Karpas-422 (cell line): Measurements from ENCODE around the gene ZDHHC9. TPM values are rescaled to one million over a fixed set of nuclear protein-coding genes. Genes with fewer than 3 reads are reported as not detected.

Source experiments
- DNase-seq: peaks from one replicate; pipeline ENCODE4 v3.0.0-alpha.2; 2015
- H2AFZ ChIP-seq: fragments of 200-600 bp; sonication (generic); 2 replicates; pipeline ENCODE4 v1.6.1; 2014; ENCODE audit warnings: antibody characterized with exemption, low read length, mixed read lengths
- H3K27ac ChIP-seq: fragments of 200-600 bp; sonication (generic); 2 replicates; pipeline ENCODE4 v1.5.1; 2014; ENCODE audit warnings: mild to moderate bottlenecking, low read length, moderate library complexity
- H3K27me3 ChIP-seq: fragments of 200-600 bp; sonication (generic); 2 replicates; pipeline ENCODE4 v1.6.1; 2014; ENCODE audit warnings: low read length, mixed read lengths
- H3K36me3 ChIP-seq: fragments of 200-600 bp; sonication (generic); 2 replicates; pipeline ENCODE4 v1.6.1; 2014; ENCODE audit warnings: low read length, mixed read lengths; ENCODE audit not compliant: insufficient read depth
- H3K4me1 ChIP-seq: fragments of 200-600 bp; sonication (generic); 2 replicates; pipeline ENCODE4 v1.6.1; 2014; ENCODE audit warnings: mild to moderate bottlenecking, low read length, mixed read lengths
- H3K4me2 ChIP-seq: fragments of 200-600 bp; sonication (generic); 2 replicates; pipeline ENCODE4 v1.6.1; 2014; ENCODE audit warnings: low read length, low read depth, mild to moderate bottlenecking; ENCODE audit not compliant: poor library complexity, severe bottlenecking
- H3K4me3 ChIP-seq: fragments of 200-600 bp; sonication (generic); 2 replicates; pipeline ENCODE4 v1.5.1; 2014; ENCODE audit warnings: mild to moderate bottlenecking, antibody characterized with exemption, low read length, mixed read lengths
- H3K79me2 ChIP-seq: fragments of 200-600 bp; sonication (generic); 2 replicates; pipeline ENCODE4 v1.6.1; 2014; ENCODE audit warnings: mild to moderate bottlenecking, low read length, mixed read lengths
- H3K9ac ChIP-seq: fragments of 200-600 bp; sonication (generic); 2 replicates; pipeline ENCODE4 v1.6.0; 2014; ENCODE audit warnings: low read length
- H3K9me2 ChIP-seq: fragments of 200-600 bp; sonication (generic), shearing (Covaris generic); replicated peaks from 2 replicates; pipeline ENCODE4 v1.6.0; 2014; ENCODE audit warnings: mild to moderate bottlenecking, low read length, moderate library complexity; ENCODE audit not compliant: insufficient read depth
- H3K9me3 ChIP-seq: fragments of 300-700, 200-600 bp; sonication (generic); 2 replicates; pipeline ENCODE4 v1.6.1; 2014; ENCODE audit warnings: low read length, mixed read lengths
- H4K20me1 ChIP-seq: fragments of 200-600 bp; sonication (generic); 2 replicates; pipeline ENCODE4 v1.6.1; 2014; ENCODE audit warnings: mild to moderate bottlenecking, antibody characterized with exemption, low read length, low read depth; ENCODE audit not compliant: insufficient read depth
- total RNA-seq: library from RNA; depleted of rRNA; stranded (reverse); fragments of >200 nt; shearing (Covaris generic); gene quantifications from 2 replicates; pipeline ENCODE4 v1.2.3, GENCODE V29; 2014; ENCODE audit warnings: low replicate concordance

ZDHHC9 gene
- total RNA-seq, 1 experiment from 2014 or later = 18.4 TPM

DNA sequence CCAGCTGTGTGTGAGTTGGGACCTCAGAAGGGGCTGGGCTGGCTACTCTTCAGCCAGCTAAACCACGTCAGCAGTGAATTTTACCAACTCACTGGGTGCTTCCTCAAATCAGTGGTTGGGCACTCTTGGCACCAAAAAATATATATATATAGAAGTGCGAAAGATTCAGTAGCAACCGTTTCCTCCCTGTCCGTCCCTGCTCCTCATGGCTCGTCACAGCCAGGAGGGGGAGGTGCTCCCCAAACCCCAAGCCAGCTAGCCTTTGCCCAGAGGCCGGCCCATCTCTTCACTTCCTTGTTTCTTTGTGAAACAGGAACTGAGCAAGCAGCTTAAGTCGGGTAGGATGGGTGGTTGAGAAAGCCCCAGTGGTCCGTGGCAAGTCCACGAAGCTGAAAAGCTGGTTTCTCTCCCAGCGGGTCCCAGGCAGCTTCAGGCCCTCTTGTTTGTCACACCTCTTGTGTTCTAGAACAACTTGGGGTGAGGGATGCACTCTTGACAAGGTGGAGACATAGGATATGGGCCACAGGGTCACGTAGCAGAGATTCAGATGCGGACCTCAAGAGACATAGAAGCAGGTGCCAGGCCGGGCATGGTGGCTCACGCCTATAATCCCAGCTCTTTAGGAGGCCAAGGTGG lies 70.8 kb downstream of the ZDHHC9 start:
- H3K36me3 ChIP-seq = no peaks in the 10 kb centered on the region
- peak; percentile 93 for DNase-seq
- H3K9ac ChIP-seq = peak overlapping the region; percentile 55
- no peaks in the 10 kb centered on the region for H3K27me3 ChIP-seq
- H3K4me2 ChIP-seq = peak overlapping the region; percentile 58
- H3K9me3 ChIP-seq = no peaks in the 10 kb centered on the region
- no peak overlapping the region for H2AFZ ChIP-seq
- H3K27ac ChIP-seq = peak overlapping the region; percentile 90
- no peaks in the 10 kb centered on the region for H4K20me1 ChIP-seq
- peaks cover 60% of the 10 kb centered on the region for H3K4me1 ChIP-seq
- H3K79me2 ChIP-seq = no peaks in the 10 kb centered on the region
- no peaks in the 10 kb centered on the region for H3K9me2 ChIP-seq
- H3K4me3 ChIP-seq = no peak overlapping the region

DNA sequence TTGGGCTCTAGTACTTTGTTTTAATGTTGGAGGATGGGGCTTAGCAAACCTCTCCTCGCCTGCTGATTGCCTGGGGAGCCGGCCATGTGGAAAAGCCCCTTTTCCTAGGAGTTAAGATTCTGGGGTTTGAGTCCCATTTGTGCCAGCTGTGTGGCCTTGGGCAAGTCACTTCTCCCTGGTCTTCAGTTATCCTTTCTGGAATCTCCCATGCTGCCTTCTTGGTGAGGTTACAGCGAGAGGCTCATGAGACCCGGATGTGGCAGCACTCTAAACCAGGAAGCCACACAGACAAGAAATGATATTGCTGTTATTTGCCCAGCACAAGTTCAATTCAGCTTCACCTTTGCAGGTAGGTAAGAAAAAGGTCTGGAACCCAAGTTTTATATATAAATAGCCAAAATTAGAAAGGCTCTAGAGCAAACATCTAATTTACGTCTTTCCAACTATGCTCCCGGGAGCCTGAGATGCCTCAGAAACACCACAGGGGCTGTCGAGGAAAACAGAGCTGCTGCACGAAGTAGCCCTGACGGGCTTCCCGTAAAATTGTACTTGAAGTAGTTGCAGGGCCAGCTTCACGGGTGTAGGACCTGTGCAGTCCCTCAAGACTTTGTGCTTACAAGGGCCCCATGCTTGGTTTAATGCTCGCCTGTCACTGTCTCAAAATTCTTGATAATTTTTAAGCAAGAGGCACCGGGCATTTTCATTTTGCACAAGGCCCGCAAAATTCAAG lies 72.3 kb downstream of the ZDHHC9 start:
- no peak overlapping the region for H3K9ac ChIP-seq
- no peaks in the 10 kb centered on the region for H3K79me2 ChIP-seq
- no peak overlapping the region for H2AFZ ChIP-seq
- H4K20me1 ChIP-seq = no peaks in the 10 kb centered on the region
- no peaks in the 10 kb centered on the region for H3K27me3 ChIP-seq
- H3K36me3 ChIP-seq = no peaks in the 10 kb centered on the region
- H3K27ac ChIP-seq = no peak overlapping the region; the same call in 1 of the 2 replicates
- H3K9me2 ChIP-seq = no peaks in the 10 kb centered on the region
- DNase-seq = no peak
- peaks cover 45% of the 10 kb centered on the region for H3K4me1 ChIP-seq
- no peak overlapping the region for H3K4me2 ChIP-seq
- no peak overlapping the region for H3K4me3 ChIP-seq
- H3K9me3 ChIP-seq = no peaks in the 10 kb centered on the region

DNA sequence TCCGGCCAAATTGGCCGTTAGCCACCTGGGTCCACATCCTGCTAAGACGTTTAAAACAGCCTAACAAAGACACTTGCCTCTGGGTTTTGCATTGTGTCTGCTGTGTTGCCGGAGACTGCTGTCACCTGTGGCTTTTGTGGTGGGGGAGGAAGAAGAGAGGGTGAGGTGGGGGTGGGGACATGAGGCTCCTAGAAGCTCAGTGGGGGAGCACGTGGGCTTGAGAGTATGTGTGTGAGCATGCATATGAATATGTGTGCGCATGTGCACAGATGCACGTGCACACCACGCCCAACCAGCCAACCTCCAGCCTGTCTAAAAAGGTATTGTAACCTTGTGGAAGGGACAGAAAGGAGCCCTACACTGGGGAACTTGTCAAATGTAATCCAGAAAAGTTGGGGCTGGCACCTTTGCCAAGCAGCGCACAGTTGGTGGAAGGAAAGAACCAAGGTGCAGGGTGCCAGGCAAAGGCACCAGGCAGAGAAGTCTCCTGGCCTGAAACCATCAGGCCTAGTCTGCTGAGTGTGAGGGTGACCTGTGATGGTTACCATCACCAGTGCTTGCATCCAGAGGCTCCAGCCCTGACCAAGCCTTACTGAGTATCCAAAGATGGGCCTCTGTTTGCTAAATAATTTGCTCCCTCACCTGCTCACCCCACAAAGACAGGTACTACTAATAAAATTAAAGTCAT lies 74.1 kb downstream of the ZDHHC9 start:
- H3K27ac ChIP-seq = peak overlapping the region; percentile 78
- H3K4me1 ChIP-seq = peaks cover 44% of the 10 kb centered on the region
- H4K20me1 ChIP-seq = no peaks in the 10 kb centered on the region
- no peaks in the 10 kb centered on the region for H3K36me3 ChIP-seq
- no peaks in the 10 kb centered on the region for H3K79me2 ChIP-seq
- H3K4me3 ChIP-seq = peak overlapping the region; percentile 33; the same call in 1 of the 2 replicates
- H3K9me2 ChIP-seq = no peaks in the 10 kb centered on the region
- H2AFZ ChIP-seq = peak overlapping the region; percentile 44; the same call in 1 of the 2 replicates
- H3K4me2 ChIP-seq = peak overlapping the region; percentile 20
- H3K9me3 ChIP-seq = no peaks in the 10 kb centered on the region
- DNase-seq = peak; percentile 82
- peak overlapping the region; percentile 36 for H3K9ac ChIP-seq
- H3K27me3 ChIP-seq = no peaks in the 10 kb centered on the region

DNA sequence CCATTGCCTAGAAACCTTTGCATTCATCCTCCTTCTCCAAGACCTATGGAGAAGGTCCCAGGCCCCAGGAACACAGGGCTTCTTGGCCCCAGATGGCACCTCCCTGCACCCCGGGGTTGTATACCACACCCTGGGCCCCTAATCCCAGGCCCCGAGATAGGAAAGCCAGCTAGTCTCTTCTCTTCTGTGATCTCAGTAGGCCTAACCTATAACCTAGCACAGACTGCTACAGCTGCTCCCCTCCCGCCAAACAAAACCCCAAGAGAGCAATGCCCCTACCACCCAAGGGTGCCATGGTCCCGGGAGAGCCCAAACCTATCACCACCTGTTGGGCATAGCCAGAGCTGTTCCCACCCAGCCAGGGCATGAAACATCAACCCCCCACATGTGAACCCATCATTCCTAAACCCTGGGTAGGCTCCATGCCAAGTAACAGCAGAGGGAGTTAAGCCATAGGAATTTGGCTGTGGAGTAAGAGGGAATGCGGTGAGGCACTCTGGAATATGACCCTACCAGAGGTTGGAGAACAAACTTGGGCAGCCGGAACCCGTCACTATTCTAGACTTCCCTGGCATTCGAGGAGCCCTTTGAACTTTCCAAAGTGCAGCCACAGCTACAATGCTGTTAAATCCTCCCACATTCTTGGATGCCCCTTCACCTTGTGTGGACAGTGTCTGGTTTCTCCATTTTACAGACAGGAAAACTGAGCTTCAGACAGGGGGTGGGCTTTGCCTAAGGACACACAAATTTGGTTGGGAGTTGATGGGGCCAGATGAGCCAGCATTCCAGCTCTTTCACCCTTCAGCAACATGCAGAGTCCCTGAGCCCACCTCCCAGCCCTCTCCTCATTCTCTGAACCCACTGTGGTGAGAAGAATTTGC lies 74.9 kb downstream of the ZDHHC9 start:
- Histone ChIP-seq H3K9ac (peak overlapping the region; percentile 36), H2AFZ (0 out of 2 replicates have a peak overlapping the region, but pooled peaks have one; percentile 20), H3K4me3 (peak overlapping the region; percentile 33; the same call in 1 of the 2 replicates)

GRCh38 chrX:129768186-129768585 lies 75.5 kb downstream of the ZDHHC9 start:
- no peak overlapping the region for H2AFZ ChIP-seq
- H3K36me3 ChIP-seq = no peaks in the 10 kb centered on the region
- peaks cover 33% of the 10 kb centered on the region for H3K4me1 ChIP-seq
- no peak for DNase-seq
- no peaks in the 10 kb centered on the region for H4K20me1 ChIP-seq
- no peak overlapping the region for H3K4me3 ChIP-seq
- H3K27me3 ChIP-seq = no peaks in the 10 kb centered on the region
- H3K9me2 ChIP-seq = no peaks in the 10 kb centered on the region
- H3K79me2 ChIP-seq = no peaks in the 10 kb centered on the region
- peak overlapping the region; percentile 36 for H3K9ac ChIP-seq
- peak overlapping the region; percentile 20 for H3K4me2 ChIP-seq
- no peak overlapping the region; the same call in 1 of the 2 replicates for H3K27ac ChIP-seq
- H3K9me3 ChIP-seq = no peaks in the 10 kb centered on the region

More for the DNA sequence above, 74.9 kb downstream of the ZDHHC9 start:
- Histone ChIP-seq H3K27me3 (no peaks in the 10 kb centered on the region), H3K36me3 (no peaks in the 10 kb centered on the region), H3K9me3 (no peaks in the 10 kb centered on the region), H3K4me1 (peaks cover 39% of the 10 kb centered on the region), H4K20me1 (no peaks in the 10 kb centered on the region), H3K27ac (peak overlapping the region; percentile 78), H3K4me2 (peak overlapping the region; percentile 20), H3K79me2 (no peaks in the 10 kb centered on the region), H3K9me2 (no peaks in the 10 kb centered on the region)
- no peak for DNase-seq

GRCh38 chrX:129763666-129764065 lies 80.0 kb downstream of the ZDHHC9 start:
- no peak overlapping the region for H3K4me3 ChIP-seq
- H3K9ac ChIP-seq = no peak overlapping the region
- H3K4me1 ChIP-seq = peaks cover 7% of the 10 kb centered on the region
- no peak overlapping the region for H3K27ac ChIP-seq
- H3K9me2 ChIP-seq = no peaks in the 10 kb centered on the region
- no peaks in the 10 kb centered on the region for H4K20me1 ChIP-seq
- H3K27me3 ChIP-seq = no peaks in the 10 kb centered on the region
- no peak for DNase-seq
- H3K79me2 ChIP-seq = no peaks in the 10 kb centered on the region
- H3K4me2 ChIP-seq = no peak overlapping the region
- no peaks in the 10 kb centered on the region for H3K9me3 ChIP-seq
- H3K36me3 ChIP-seq = no peaks in the 10 kb centered on the region
- no peak overlapping the region for H2AFZ ChIP-seq

GRCh38 chrX:129762448-129762847 lies 81.2 kb downstream of the ZDHHC9 start:
- H3K27me3 ChIP-seq = no peaks in the 10 kb centered on the region
- no peak for DNase-seq
- H3K27ac ChIP-seq = no peak overlapping the region
- H3K4me2 ChIP-seq = no peak overlapping the region
- no peak overlapping the region for H3K9ac ChIP-seq
- H3K4me3 ChIP-seq = no peak overlapping the region
- H3K79me2 ChIP-seq = no peaks in the 10 kb centered on the region
- H3K4me1 ChIP-seq = peaks cover 10% of the 10 kb centered on the region
- no peak overlapping the region for H2AFZ ChIP-seq
- H3K36me3 ChIP-seq = no peaks in the 10 kb centered on the region
- no peaks in the 10 kb centered on the region for H3K9me3 ChIP-seq
- no peaks in the 10 kb centered on the region for H3K9me2 ChIP-seq
- no peaks in the 10 kb centered on the region for H4K20me1 ChIP-seq
